Type B pancreatic cell (in vitro differentiated cells): ENCODE results near the gene ESF1. TPM values are rescaled to one million over a fixed set of nuclear protein-coding genes. Genes with fewer than 3 reads are reported as not detected.

Source experiments
- DNase-seq: peaks from one replicate; pipeline ENCODE4 v3.0.0; 2021; ENCODE audit warnings: mixed read lengths; ENCODE audit not compliant: unreplicated experiment; ENCODE audit errors: extremely low spot score
- H3K27ac Mint-ChIP-seq: 2 replicates; pipeline ENCODE4 v1.8.0; 2021; ENCODE audit warnings: mild to moderate bottlenecking, mixed read lengths
- H3K27me3 Mint-ChIP-seq: 2 replicates; pipeline ENCODE4 v1.8.0; 2021; ENCODE audit warnings: mixed read lengths
- H3K36me3 Mint-ChIP-seq: 2 replicates; pipeline ENCODE4 v1.8.0; 2021; ENCODE audit warnings: mixed read lengths
- H3K4me1 Mint-ChIP-seq: one replicate; pipeline ENCODE4 v1.8.0; 2021; ENCODE audit warnings: mixed read lengths; ENCODE audit not compliant: unreplicated experiment
- H3K4me3 Mint-ChIP-seq: 2 replicates; pipeline ENCODE4 v1.8.0; 2021; ENCODE audit warnings: mild to moderate bottlenecking, mixed read lengths
- H3K9me3 Mint-ChIP-seq: 2 replicates; pipeline ENCODE4 v1.8.0; 2021; ENCODE audit warnings: mixed read lengths
- total RNA-seq: library from RNA; stranded (reverse); gene quantifications from 2 replicates; pipeline ENCODE4 v1.2.1, GENCODE V29; 2021; ENCODE audit warnings: low replicate concordance
- TF ChIP-seq, protein P1 (sequence below): fragments of 200-600 bp; sonication (generic); conservative IDR thresholded peaks from 2 replicates; pipeline ENCODE4 v1.5.0; 2021; ENCODE audit warnings: antibody characterized with exemption, mild to moderate bottlenecking

Gene ESF1
- total RNA-seq, 1 donor from 2014 or later: 17.7 TPM

DNA sequence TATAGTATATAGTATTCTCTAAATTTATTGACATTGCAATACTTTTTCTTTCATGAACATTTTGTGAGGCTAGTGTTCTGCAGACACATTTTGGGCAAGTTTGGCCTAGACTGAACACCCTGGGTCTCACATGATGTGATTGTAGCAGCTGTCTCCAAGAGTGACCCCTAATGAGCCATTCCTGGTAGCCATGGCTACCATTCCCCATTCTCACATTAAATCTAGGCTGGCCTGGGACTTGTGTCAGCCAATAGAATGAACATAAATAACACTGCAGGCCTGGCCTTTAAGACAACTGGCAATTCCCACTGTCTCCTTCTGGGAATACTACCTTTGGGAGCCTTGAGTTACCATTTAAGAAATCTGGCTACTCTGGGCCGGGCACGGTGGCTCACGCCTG is 108.0 kb downstream of the ESF1 start:
- Mint-ChIP-seq H3K4me1 (no peaks in the 10 kb centered on the region), H3K36me3 (no peaks in the 10 kb centered on the region), H3K27me3 (no peaks in the 10 kb centered on the region), H3K4me3 (no peak overlapping the region), H3K27ac (no peak overlapping the region), H3K9me3 (peaks cover 4% of the 10 kb centered on the region)
- TF ChIP-seq, protein P1, sequence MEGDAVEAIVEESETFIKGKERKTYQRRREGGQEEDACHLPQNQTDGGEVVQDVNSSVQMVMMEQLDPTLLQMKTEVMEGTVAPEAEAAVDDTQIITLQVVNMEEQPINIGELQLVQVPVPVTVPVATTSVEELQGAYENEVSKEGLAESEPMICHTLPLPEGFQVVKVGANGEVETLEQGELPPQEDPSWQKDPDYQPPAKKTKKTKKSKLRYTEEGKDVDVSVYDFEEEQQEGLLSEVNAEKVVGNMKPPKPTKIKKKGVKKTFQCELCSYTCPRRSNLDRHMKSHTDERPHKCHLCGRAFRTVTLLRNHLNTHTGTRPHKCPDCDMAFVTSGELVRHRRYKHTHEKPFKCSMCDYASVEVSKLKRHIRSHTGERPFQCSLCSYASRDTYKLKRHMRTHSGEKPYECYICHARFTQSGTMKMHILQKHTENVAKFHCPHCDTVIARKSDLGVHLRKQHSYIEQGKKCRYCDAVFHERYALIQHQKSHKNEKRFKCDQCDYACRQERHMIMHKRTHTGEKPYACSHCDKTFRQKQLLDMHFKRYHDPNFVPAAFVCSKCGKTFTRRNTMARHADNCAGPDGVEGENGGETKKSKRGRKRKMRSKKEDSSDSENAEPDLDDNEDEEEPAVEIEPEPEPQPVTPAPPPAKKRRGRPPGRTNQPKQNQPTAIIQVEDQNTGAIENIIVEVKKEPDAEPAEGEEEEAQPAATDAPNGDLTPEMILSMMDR: no peak
- DNase-seq: no peak

DNA sequence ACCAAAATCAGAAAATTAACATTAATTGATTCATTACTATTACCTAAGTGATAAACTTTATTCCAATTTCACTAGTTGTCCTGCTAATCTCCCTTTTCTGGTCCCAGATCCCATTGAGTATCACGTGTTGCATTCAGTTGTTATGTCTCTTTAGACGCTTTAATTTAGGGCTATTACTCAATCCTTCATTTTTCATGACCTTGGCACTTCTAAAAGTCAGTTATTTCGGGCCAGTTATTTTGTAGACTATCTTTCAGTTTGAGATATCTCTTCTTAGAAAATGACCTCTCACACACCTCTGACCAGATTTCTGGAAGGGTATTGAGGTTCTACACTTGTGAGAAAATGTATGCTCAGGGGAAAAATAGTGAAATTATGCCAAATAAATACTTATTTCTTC is 112.0 kb downstream of the ESF1 start:
- no peak for DNase-seq
- H3K27ac Mint-ChIP-seq: no peak overlapping the region
- no peaks in the 10 kb centered on the region for H3K4me1 Mint-ChIP-seq
- no peak overlapping the region for H3K4me3 Mint-ChIP-seq
- no peaks in the 10 kb centered on the region for H3K27me3 Mint-ChIP-seq
- H3K36me3 Mint-ChIP-seq: no peaks in the 10 kb centered on the region
- H3K9me3 Mint-ChIP-seq: peaks cover 4% of the 10 kb centered on the region
- TF ChIP-seq, protein P1: no peak

DNA sequence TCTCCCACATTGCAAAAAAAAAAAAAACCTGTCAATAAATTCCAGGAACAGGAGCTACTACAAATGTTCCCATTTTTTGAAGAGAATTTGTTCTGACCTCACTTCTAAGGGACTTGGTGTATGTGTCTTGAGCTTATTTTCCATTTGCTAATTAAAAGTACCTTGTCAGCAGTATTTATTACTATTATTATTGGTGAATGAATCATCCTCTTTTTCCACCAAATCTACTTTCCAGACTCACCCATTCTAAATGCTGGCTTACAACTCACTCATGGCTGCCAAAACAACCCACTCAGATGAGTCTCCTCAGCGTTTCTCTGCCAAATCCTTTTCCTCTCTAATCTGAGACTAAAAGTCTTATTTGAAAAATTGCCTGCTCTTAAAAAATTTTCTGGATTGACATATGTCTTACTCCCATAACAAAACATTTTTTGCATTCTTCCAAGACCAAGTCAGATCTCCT is 112.8 kb downstream of the ESF1 start:
- no peaks in the 10 kb centered on the region for H3K27me3 Mint-ChIP-seq
- no peak overlapping the region for H3K4me3 Mint-ChIP-seq
- DNase-seq: no peak
- H3K36me3 Mint-ChIP-seq: no peaks in the 10 kb centered on the region
- no peaks in the 10 kb centered on the region for H3K4me1 Mint-ChIP-seq
- H3K27ac Mint-ChIP-seq: no peak overlapping the region
- peaks cover 4% of the 10 kb centered on the region for H3K9me3 Mint-ChIP-seq
- TF ChIP-seq, protein P1: no peak

DNA sequence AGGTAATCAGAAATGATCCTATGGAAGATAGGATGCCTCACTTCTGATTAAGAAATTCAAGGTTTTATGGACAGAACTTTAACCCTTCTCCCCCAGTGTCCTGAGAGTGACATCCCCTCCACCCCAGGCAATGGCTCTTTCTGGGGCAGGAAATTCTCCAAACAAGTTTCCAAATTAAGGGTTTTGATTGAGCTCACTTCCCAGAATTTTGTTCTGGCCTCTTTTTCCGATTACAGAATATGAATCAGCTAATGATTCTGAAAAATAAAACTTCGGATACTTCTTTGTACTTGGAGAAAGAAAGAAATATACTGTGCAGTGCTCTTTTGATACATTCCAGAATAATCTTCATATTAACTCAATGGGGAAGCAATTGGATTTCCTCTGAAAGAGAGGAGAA is 113.2 kb downstream of the ESF1 start:
- Mint-ChIP-seq H3K27ac (no peak overlapping the region), H3K9me3 (peaks cover 4% of the 10 kb centered on the region), H3K4me1 (no peaks in the 10 kb centered on the region), H3K4me3 (no peak overlapping the region), H3K27me3 (no peaks in the 10 kb centered on the region), H3K36me3 (no peaks in the 10 kb centered on the region)
- no peak for DNase-seq
- TF ChIP-seq, protein P1: no peak

DNA sequence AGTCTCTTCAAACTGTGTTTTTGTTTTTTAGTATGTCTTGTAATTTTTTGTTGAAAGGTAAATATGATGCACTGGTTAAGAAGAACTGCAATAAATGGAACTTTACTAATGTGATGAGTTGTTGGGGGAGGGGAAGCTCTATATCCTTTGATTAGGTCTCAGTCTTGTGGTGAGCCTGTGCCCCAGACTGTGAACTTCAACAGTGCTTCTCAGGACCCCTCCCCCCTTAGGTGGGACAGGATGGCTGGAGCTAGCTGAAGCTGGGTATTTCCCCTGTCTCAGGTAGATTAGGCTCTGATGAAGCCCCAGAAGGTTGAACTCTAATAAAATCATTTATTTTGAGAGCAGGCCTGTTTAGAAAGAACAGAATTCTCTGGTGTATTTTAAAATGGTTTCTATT is 114.6 kb downstream of the ESF1 start:
- H3K36me3 Mint-ChIP-seq: no peaks in the 10 kb centered on the region
- TF ChIP-seq, protein P1: no peak
- no peak for DNase-seq

More for the DNA sequence above, 114.6 kb downstream of the ESF1 start:
- no peak overlapping the region for H3K4me3 Mint-ChIP-seq
- H3K4me1 Mint-ChIP-seq: no peaks in the 10 kb centered on the region
- peaks cover 4% of the 10 kb centered on the region for H3K9me3 Mint-ChIP-seq
- no peaks in the 10 kb centered on the region for H3K27me3 Mint-ChIP-seq
- no peak overlapping the region for H3K27ac Mint-ChIP-seq
